SJSA1 (cell line): ENCODE measurements around the gene NCAPG2. TPM values are rescaled to one million over a fixed set of nuclear protein-coding genes. Genes with fewer than 3 reads are reported as not detected.

Source experiments
- DNase-seq, 2 experiments: peaks; one replicate each; pipeline ENCODE4 v3.0.0-alpha.2; 2015 to 2020; ENCODE audit warnings: low spot score in 2 of 2, low read depth in 1 of 2
- H3K27ac ChIP-seq: fragments of 250-450 bp; sonication (Bioruptor Pico); 2 replicates; pipeline ENCODE4 v1.5.1; 2020; ENCODE audit warnings: mild to moderate bottlenecking, moderate library complexity
- H3K27me3 ChIP-seq: fragments of 250-450 bp; sonication (Bioruptor Pico); replicated peaks from 2 replicates; pipeline ENCODE4 v1.5.1; 2020; ENCODE audit warnings: mild to moderate bottlenecking, moderate library complexity
- H3K36me3 ChIP-seq: fragments of 250-450 bp; sonication (Bioruptor Pico); 2 replicates; pipeline ENCODE4 v1.5.1; 2020; ENCODE audit warnings: mild to moderate bottlenecking
- H3K4me1 ChIP-seq: fragments of 250-450 bp; sonication (Bioruptor Pico); replicated peaks from 2 replicates; pipeline ENCODE4 v1.6.1; 2021; ENCODE audit warnings: mild to moderate bottlenecking
- H3K4me3 ChIP-seq: fragments of 250-450 bp; sonication (Bioruptor Pico); 2 replicates; pipeline ENCODE4 v1.5.1; 2020; ENCODE audit warnings: mild to moderate bottlenecking
- H3K9me3 ChIP-seq: fragments of 250-450 bp; sonication (Bioruptor Pico); replicated peaks from 2 replicates; pipeline ENCODE4 v1.5.1; 2020; ENCODE audit warnings: mild to moderate bottlenecking
- total RNA-seq: library from RNA; depleted of rRNA; stranded (reverse); fragments of >200 nt; shearing (Covaris generic); gene quantifications from 2 replicates; pipeline ENCODE4 v1.2.3, GENCODE V29; 2014

Gene NCAPG2
- total RNA-seq, 1 experiment from 2014 or later, result 61.4 TPM

- no peak overlapping the region for H3K4me3 ChIP-seq
- no peaks in the 10 kb centered on the region for H3K27me3 ChIP-seq
- peaks cover 25% of the 10 kb centered on the region for H3K4me1 ChIP-seq
- H3K9me3 ChIP-seq, result no peaks in the 10 kb centered on the region
- peaks cover 35% of the 10 kb centered on the region for H3K36me3 ChIP-seq
- DNase-seq, result no peak
- H3K27ac ChIP-seq, result no peak overlapping the region
Observed at GRCh38 chr7:158611541-158611940, 93.1 kb downstream of the NCAPG2 start.

DNA sequence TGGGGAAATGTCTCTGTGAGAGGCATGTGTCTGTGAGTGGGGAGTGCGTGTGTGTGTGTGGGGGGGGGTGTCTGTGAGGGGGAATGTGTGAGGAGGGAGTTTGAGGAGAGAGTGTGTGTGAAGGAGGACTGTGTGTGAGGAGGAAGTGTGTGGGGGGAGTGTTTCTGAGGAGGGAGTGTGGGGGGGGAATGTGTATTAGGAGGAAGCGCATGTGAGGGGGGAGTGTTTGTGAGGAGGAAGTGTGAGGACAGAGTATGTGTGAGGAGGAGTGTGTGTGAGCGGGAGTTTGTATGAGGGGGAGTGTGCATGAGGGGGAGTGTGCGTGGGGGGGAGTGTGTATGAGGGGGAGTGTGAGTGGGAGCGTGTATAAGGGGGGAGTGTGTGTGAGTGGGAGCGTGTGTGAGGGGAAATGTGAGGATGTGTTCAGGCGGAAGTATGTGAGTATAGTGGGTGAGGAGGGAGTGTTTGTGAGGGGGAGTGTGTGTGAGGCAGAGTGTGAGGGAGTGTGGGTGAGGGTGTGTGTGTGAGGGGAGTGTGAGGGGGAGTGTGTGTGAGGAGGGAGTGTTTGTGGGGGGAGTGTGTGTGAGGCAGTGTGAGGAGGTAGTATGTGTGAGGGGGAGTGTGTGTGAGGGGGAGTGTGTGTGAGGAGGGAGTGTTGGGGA, 95.2 kb downstream of the NCAPG2 start:
- H3K36me3 ChIP-seq, result peaks cover 35% of the 10 kb centered on the region
- peaks cover 4% of the 10 kb centered on the region for H3K4me1 ChIP-seq
- no peak overlapping the region for H3K27ac ChIP-seq
- no peaks in the 10 kb centered on the region for H3K27me3 ChIP-seq
- DNase-seq, result no peak
- no peaks in the 10 kb centered on the region for H3K9me3 ChIP-seq
- no peak overlapping the region for H3K4me3 ChIP-seq

DNA sequence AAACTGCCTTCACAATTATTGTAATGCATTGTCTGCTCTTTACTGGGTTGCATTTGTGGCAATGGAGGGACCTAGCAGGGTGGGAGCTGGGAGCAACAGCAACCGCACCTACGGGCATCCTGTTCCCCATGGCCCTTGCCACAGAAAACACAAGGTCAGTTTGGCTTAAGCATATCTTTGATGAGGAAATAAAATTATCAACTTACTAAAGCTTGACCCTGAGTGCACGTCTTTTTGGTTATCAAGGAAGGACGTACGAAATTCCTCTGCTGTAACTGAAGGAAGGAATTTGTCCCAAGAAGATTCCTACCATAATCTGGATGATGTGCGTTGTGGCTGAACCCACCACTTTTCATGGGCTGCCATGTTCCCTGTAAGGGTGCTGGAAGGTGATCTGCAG, 97.0 kb downstream of the NCAPG2 start:
- Histone ChIP-seq H3K4me1 (peaks cover 9% of the 10 kb centered on the region), H3K27me3 (no peaks in the 10 kb centered on the region), H3K36me3 (peaks cover 21% of the 10 kb centered on the region), H3K4me3 (no peak overlapping the region), H3K27ac (no peak overlapping the region), H3K9me3 (no peaks in the 10 kb centered on the region)
- no peak for DNase-seq

DNA sequence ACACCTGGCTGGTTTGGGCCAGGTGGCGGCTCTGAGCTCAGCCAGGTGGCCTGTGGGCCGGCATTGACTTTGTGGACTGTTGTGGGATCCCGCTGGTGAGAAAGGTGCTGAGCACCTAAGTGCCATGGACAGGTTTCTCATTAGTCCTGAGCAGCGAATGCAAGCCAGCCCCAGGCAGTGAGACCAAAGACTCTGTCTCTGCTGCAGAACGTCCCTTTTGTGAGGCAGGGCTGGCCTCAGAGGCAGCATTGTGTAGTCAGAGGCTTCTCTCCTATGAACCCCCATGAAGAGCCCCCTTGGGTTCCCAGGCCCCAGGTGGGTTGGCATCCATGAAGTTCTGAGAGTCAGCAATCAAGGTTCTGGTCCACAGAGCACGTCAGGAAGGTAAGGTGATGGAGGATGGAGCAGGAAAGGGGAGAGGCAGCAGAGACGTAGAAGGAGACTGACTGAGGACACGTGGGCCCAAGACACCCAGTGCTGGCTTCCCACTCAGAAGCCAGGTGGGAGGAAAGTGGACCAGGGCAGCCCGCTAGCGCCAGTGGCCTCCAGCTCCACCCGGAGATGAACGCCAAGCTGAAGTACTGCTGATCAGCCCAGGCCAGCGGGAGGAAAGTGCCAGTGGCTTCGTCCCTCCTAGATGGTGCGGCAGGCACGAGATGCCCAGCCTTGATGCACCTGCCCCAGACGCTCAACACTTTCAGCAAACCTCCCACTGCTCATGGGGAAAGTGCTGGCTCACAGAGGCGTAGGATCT, 97.8 kb downstream of the NCAPG2 start:
- H3K27me3 ChIP-seq, result no peaks in the 10 kb centered on the region
- peaks cover 21% of the 10 kb centered on the region for H3K36me3 ChIP-seq
- no peak overlapping the region for H3K27ac ChIP-seq
- H3K4me1 ChIP-seq, result peaks cover 9% of the 10 kb centered on the region
- no peaks in the 10 kb centered on the region for H3K9me3 ChIP-seq
- no peak overlapping the region for H3K4me3 ChIP-seq
- DNase-seq, result no peak

GRCh38 chr7:158606129-158606528, 98.5 kb downstream of the NCAPG2 start:
- Histone ChIP-seq H3K36me3 (peaks cover 21% of the 10 kb centered on the region), H3K4me3 (no peak overlapping the region), H3K27ac (no peak overlapping the region), H3K27me3 (no peaks in the 10 kb centered on the region), H3K4me1 (peaks cover 9% of the 10 kb centered on the region), H3K9me3 (no peaks in the 10 kb centered on the region)
- DNase-seq, result no peak

GRCh38 chr7:158603773-158604755, 100.5 kb downstream of the NCAPG2 start:
- peaks cover 9% of the 10 kb centered on the region for H3K4me1 ChIP-seq
- H3K27ac ChIP-seq, result no peak overlapping the region
- H3K36me3 ChIP-seq, result peaks cover 21% of the 10 kb centered on the region
- no peaks in the 10 kb centered on the region for H3K27me3 ChIP-seq
- DNase-seq, result no peak
- H3K9me3 ChIP-seq, result no peaks in the 10 kb centered on the region
- H3K4me3 ChIP-seq, result no peak overlapping the region

- DNase-seq, result peak; percentile 42 to 62
- Histone ChIP-seq H3K4me1 (peaks cover 9% of the 10 kb centered on the region), H3K27me3 (no peaks in the 10 kb centered on the region), H3K36me3 (peaks cover 15% of the 10 kb centered on the region), H3K4me3 (no peak overlapping the region), H3K27ac (no peak overlapping the region), H3K9me3 (no peaks in the 10 kb centered on the region)
Observed at GRCh38 chr7:158602905-158603772, 101.5 kb downstream of the NCAPG2 start.

DNA sequence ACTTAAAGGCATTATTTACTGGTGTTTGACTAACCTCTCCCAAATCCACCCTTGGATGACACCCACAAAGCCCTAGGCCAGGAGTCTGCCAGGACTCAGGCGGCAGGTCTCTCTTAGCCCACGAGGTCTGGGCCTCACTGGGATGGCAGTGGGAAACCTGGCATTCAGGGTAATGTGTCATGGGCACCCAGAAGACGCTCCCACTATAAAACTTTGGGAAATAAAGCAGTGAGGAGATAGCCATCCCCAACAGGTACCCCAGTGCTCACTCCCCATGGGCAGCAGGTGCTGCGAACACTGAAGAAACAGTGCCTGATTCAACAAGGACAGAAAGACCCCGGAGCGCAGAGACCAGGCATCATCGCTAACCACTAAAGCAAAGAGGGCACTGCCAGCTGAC, 102.6 kb downstream of the NCAPG2 start:
- no peaks in the 10 kb centered on the region for H3K27me3 ChIP-seq
- H3K4me3 ChIP-seq, result no peak overlapping the region
- no peak for DNase-seq
- no peaks in the 10 kb centered on the region for H3K9me3 ChIP-seq
- peaks cover 4% of the 10 kb centered on the region; the same call in 1 of the 2 replicates for H3K36me3 ChIP-seq
- H3K27ac ChIP-seq, result no peak overlapping the region
- peaks cover 9% of the 10 kb centered on the region for H3K4me1 ChIP-seq

- Histone ChIP-seq H3K36me3 (no peaks in the 10 kb centered on the region), H3K9me3 (no peaks in the 10 kb centered on the region), H3K4me1 (peaks cover 9% of the 10 kb centered on the region), H3K27me3 (no peaks in the 10 kb centered on the region), H3K4me3 (no peak overlapping the region), H3K27ac (no peak overlapping the region)
- DNase-seq, result no peak
Observed at GRCh38 chr7:158601090-158601489, 103.5 kb downstream of the NCAPG2 start.

DNA sequence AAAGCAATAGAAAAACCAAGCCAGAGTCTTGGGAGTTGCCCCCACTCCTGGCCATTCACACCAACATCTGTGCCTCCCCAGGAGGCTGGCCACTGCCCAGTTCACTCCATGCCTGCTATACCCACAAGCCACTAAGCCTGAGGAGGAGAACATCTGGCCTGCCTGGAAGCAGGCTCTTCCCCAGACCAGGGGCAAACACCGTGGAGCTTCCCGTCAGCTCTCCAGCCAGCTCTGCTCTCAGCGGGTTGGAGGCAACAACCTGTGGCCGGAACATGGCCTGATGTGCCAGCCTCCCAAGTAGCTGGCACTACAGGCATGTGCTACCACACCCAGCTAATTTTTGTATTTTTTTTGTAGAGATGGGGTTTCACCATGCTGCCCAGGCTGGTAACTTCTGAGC, 107.9 kb downstream of the NCAPG2 start:
- DNase-seq, result no peak
- no peaks in the 10 kb centered on the region for H3K36me3 ChIP-seq
- no peak overlapping the region for H3K4me3 ChIP-seq
- H3K9me3 ChIP-seq, result no peaks in the 10 kb centered on the region
- H3K27me3 ChIP-seq, result no peaks in the 10 kb centered on the region
- H3K4me1 ChIP-seq, result no peaks in the 10 kb centered on the region
- no peak overlapping the region for H3K27ac ChIP-seq

DNA sequence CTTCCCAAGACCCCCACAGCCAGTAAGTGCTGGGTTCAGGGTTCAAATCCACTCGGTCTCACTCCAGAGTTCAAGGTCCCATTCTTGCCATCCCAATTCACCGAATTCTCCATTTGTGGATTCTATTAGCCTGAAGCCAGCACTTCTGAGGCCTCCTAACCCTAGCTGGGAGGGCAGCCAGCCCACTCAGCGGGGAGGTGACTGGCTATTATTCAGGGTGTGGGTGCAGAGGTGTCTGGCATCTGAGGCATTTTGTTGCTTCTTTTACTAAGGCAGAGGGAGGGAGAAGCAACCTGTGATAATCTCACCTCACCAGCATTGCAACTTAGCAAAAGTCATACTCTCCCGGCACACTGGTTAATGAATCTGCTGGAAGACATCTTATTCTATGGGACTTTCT, 108.3 kb downstream of the NCAPG2 start:
- no peak overlapping the region for H3K27ac ChIP-seq
- no peak for DNase-seq
- no peaks in the 10 kb centered on the region for H3K36me3 ChIP-seq
- H3K4me1 ChIP-seq, result no peaks in the 10 kb centered on the region
- no peaks in the 10 kb centered on the region for H3K27me3 ChIP-seq
- H3K9me3 ChIP-seq, result no peaks in the 10 kb centered on the region
- H3K4me3 ChIP-seq, result no peak overlapping the region

GRCh38 chr7:158595068-158595467, 109.5 kb downstream of the NCAPG2 start:
- no peaks in the 10 kb centered on the region for H3K36me3 ChIP-seq
- H3K27me3 ChIP-seq, result no peaks in the 10 kb centered on the region
- no peaks in the 10 kb centered on the region for H3K4me1 ChIP-seq
- H3K4me3 ChIP-seq, result no peak overlapping the region
- no peaks in the 10 kb centered on the region for H3K9me3 ChIP-seq
- DNase-seq, result peak in 1 of 2 experiments; percentile 40
- no peak overlapping the region for H3K27ac ChIP-seq

DNA sequence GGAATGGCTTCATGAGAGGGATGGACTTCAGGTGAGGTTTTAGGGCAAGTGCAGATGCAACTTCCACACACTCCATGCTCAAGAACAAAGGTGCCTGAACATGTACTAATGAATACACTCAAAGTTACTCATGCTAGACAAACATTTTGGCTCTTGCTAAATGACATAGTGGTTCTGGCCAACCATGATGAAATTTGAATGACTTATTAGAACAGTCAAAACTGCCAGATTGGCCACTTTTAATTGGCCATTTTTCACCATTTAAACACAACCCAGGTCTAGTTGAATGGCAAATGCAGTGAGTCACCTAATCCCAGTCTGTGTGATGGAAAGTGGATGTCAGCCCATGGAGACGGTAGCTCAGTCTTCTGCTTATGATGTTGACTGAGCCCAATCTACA, 112.1 kb downstream of the NCAPG2 start:
- Histone ChIP-seq H3K27me3 (no peaks in the 10 kb centered on the region), H3K4me3 (no peak overlapping the region), H3K9me3 (no peaks in the 10 kb centered on the region), H3K27ac (no peak overlapping the region), H3K4me1 (no peaks in the 10 kb centered on the region), H3K36me3 (no peaks in the 10 kb centered on the region)
- DNase-seq, result no peak
